DOHH2 (cell line): ENCODE data around the gene RIMS3.

ENCODE experiments used
- H3F3A ChIP-seq: fragments of 200-600 bp; sonication (generic), shearing (Covaris generic); 2 replicates; pipeline ENCODE4 v1.6.0; 2016; ENCODE audit warnings: antibody characterized with exemption, mild to moderate bottlenecking; ENCODE audit not compliant: control insufficient read depth, insufficient read depth
- H3K27ac ChIP-seq: fragments of 200-600 bp; sonication (generic); 2 replicates; pipeline ENCODE4 v1.5.1; 2014; ENCODE audit warnings: low read depth, mild to moderate bottlenecking, low read length, moderate library complexity
- H3K27me3 ChIP-seq: fragments of 200-600 bp; sonication (generic); 2 replicates; pipeline ENCODE4 v1.6.1; 2014; ENCODE audit warnings: mild to moderate bottlenecking, low read length, mixed read lengths; ENCODE audit not compliant: control insufficient read depth
- H3K36me3 ChIP-seq: fragments of 200-600 bp; sonication (generic); 2 replicates; pipeline ENCODE4 v1.6.1; 2014; ENCODE audit warnings: mild to moderate bottlenecking, low read length, moderate library complexity, mixed read lengths; ENCODE audit not compliant: control insufficient read depth
- H3K4me1 ChIP-seq: fragments of 200-600 bp; sonication (generic); 2 replicates; pipeline ENCODE4 v1.6.1; 2014; ENCODE audit warnings: mild to moderate bottlenecking, low read length, mixed read lengths; ENCODE audit not compliant: control insufficient read depth
- H3K4me2 ChIP-seq: fragments of 200-600 bp; sonication (generic); 2 replicates; pipeline ENCODE4 v1.6.0; 2014; ENCODE audit warnings: mild to moderate bottlenecking, low read length, moderate library complexity
- H3K4me3 ChIP-seq: fragments of 200-600 bp; sonication (generic); 2 replicates; pipeline ENCODE4 v1.5.1; 2014; ENCODE audit warnings: mild to moderate bottlenecking, low read length, mixed read lengths
- H3K79me2 ChIP-seq: fragments of 200-600 bp; sonication (generic); 2 replicates; pipeline ENCODE4 v1.6.1; 2014; ENCODE audit warnings: mild to moderate bottlenecking, low read length, mixed read lengths; ENCODE audit not compliant: control insufficient read depth
- H3K9me2 ChIP-seq: fragments of 200-600 bp; sonication (generic); replicated peaks from 2 replicates; pipeline ENCODE4 v1.6.1; 2014; ENCODE audit warnings: mild to moderate bottlenecking, low read length, mixed read lengths; ENCODE audit not compliant: control insufficient read depth
- H3K9me3 ChIP-seq: fragments of 200-600 bp; sonication (generic); 2 replicates; pipeline ENCODE4 v1.6.1; 2014; ENCODE audit warnings: antibody characterized with exemption, low read length, mixed read lengths; ENCODE audit not compliant: control insufficient read depth, insufficient read depth
- H4K20me1 ChIP-seq: fragments of 200-600 bp; sonication (generic); 2 replicates; pipeline ENCODE4 v1.6.0; 2014; ENCODE audit warnings: low read depth, mild to moderate bottlenecking, antibody characterized with exemption, low read length, moderate library complexity; ENCODE audit not compliant: control insufficient read depth, insufficient read depth
- CTCF ChIP-seq: fragments of 200-600 bp; sonication (generic); IDR thresholded peaks from one replicate; pipeline ENCODE4 v1.5.1; 2014; ENCODE audit warnings: antibody characterized with exemption, mild to moderate bottlenecking, low read depth, low read length; ENCODE audit not compliant: poor library complexity, severe bottlenecking
- EZH2phosphoT487 ChIP-seq: fragments of 200-600 bp; sonication (generic); IDR thresholded peaks from 2 replicates; pipeline ENCODE4 v1.6.1; 2017; ENCODE audit warnings: borderline replicate concordance, mild to moderate bottlenecking, antibody characterized with exemption, low read length, moderate library complexity, mixed read lengths

The RIMS3 gene

GRCh38 chr1:40635763-40636500, 29.6 kb downstream of the RIMS3 start:
- Histone ChIP-seq H3K9me2 (no peaks in the 10 kb centered on the region), H3K79me2 (no peaks in the 10 kb centered on the region), H3K4me2 (no peak overlapping the region), H3K4me1 (no peaks in the 10 kb centered on the region), H3K36me3 (no peaks in the 10 kb centered on the region), H4K20me1 (no peaks in the 10 kb centered on the region; the same call in 1 of the 2 replicates), H3K4me3 (no peak overlapping the region), H3F3A (no peaks in the 10 kb centered on the region), H3K27ac (no peak overlapping the region), H3K9me3 (no peaks in the 10 kb centered on the region), H3K27me3 (0 out of 2 replicates have a peak, but pooled peaks cover 4% of the 10 kb centered on the region)
- TF ChIP-seq CTCF (no peak), EZH2phosphoT487 (no peak)

DNA sequence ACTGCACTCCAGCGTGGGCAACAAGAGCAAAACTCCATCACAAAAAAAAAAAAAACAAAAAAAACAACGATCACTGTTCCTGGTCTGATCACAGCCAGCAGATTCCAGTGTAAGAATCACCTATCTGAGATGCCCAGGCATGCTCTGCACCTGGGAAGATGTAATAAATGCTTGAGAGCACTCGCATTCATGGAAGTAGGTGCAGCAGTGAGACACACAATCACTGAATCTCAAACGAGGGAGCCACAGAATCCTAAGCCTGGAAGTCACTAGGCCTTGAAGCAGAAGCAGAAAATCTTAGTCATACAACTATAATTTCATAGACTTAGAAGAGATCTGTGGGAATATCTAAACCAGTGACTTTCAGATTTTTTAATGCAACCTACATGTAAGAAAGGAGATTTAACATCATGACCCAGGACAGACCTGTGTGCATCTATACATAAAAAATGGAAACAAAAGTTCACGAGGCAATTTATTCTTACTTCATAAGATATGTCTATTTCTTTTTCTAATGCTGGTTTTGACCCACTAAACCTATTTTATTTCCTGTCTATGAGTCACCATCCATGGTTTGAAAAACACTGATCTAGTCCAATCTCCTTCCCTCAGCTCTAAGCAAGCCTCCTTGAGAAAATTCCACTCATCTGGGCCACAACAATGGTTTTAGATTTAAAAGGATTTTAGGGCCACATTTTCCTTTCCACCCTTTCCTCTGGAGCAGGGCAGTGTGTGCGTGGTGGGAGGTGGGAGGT, 30.4 kb downstream of the RIMS3 start:
- Histone ChIP-seq H4K20me1 (no peaks in the 10 kb centered on the region; the same call in 1 of the 2 replicates), H3K4me2 (no peak overlapping the region), H3K36me3 (no peaks in the 10 kb centered on the region), H3K27me3 (0 out of 2 replicates have a peak, but pooled peaks cover 4% of the 10 kb centered on the region), H3K4me1 (no peaks in the 10 kb centered on the region), H3K4me3 (no peak overlapping the region), H3K79me2 (no peaks in the 10 kb centered on the region), H3K27ac (no peak overlapping the region), H3K9me2 (no peaks in the 10 kb centered on the region), H3F3A (no peaks in the 10 kb centered on the region), H3K9me3 (no peaks in the 10 kb centered on the region)
- no peak for TF ChIP-seq CTCF
- no peak for TF ChIP-seq EZH2phosphoT487

- no peak overlapping the region for H3K4me3 ChIP-seq
- no peak overlapping the region for H3K27ac ChIP-seq
- no peaks in the 10 kb centered on the region for H3K4me1 ChIP-seq
- no peaks in the 10 kb centered on the region for H3F3A ChIP-seq
- H3K9me2 ChIP-seq = no peaks in the 10 kb centered on the region
- no peaks in the 10 kb centered on the region for H3K27me3 ChIP-seq
- no peak overlapping the region for H3K4me2 ChIP-seq
- no peak for TF ChIP-seq EZH2phosphoT487
- TF ChIP-seq CTCF = no peak
- H4K20me1 ChIP-seq = no peaks in the 10 kb centered on the region; the same call in 1 of the 2 replicates
- H3K9me3 ChIP-seq = no peaks in the 10 kb centered on the region
- H3K79me2 ChIP-seq = no peaks in the 10 kb centered on the region
- no peaks in the 10 kb centered on the region for H3K36me3 ChIP-seq
Measured at GRCh38 chr1:40633931-40634376, 31.5 kb downstream of the RIMS3 start.
